ENCODE measurements around the gene POU6F2.

POU6F2 gene

GRCh38 chr7:39406467-39406866, 428.8 kb downstream of the POU6F2 start:
- H3K27ac ChIP-seq (ENCODE audit: low read depth, low read length): no peak overlapping the region
- H2AFZ ChIP-seq (ENCODE audit: low read length, unreplicated experiment): no peak overlapping the region
- no peaks in the 10 kb centered on the region for H3K79me2 ChIP-seq (ENCODE audit: control insufficient read depth, insufficient read depth, low read length, unreplicated experiment)
- H3K4me1 ChIP-seq (ENCODE audit: control insufficient read depth, insufficient read depth, low read length, unreplicated experiment): no peaks in the 10 kb centered on the region
- no peaks in the 10 kb centered on the region for H3K36me3 ChIP-seq (ENCODE audit: insufficient read depth, low read length)
- H3K27me3 ChIP-seq (ENCODE audit: insufficient read depth, low read length): peaks cover 45% of the 10 kb centered on the region
- H3K4me3 ChIP-seq (ENCODE audit: low read depth, low read length): no peak overlapping the region

- Histone ChIP-seq H2AFZ (ENCODE audit: low read length, unreplicated experiment) (no peak overlapping the region), H3K79me2 (ENCODE audit: control insufficient read depth, insufficient read depth, low read length, unreplicated experiment) (no peaks in the 10 kb centered on the region), H3K4me1 (ENCODE audit: control insufficient read depth, insufficient read depth, low read length, unreplicated experiment) (no peaks in the 10 kb centered on the region), H3K27ac (ENCODE audit: low read depth, low read length) (no peak overlapping the region), H3K27me3 (ENCODE audit: insufficient read depth, low read length) (peaks cover 49% of the 10 kb centered on the region), H3K4me3 (ENCODE audit: low read depth, low read length) (no peak overlapping the region), H3K36me3 (ENCODE audit: insufficient read depth, low read length) (no peaks in the 10 kb centered on the region)
These were observed 429.4 kb downstream of the POU6F2 start for GRCh38 chr7:39407137-39407536.

- Histone ChIP-seq H3K27me3 (ENCODE audit: insufficient read depth, low read length) (peaks cover 51% of the 10 kb centered on the region), H3K4me1 (ENCODE audit: control insufficient read depth, insufficient read depth, low read length, unreplicated experiment) (no peaks in the 10 kb centered on the region), H3K27ac (ENCODE audit: low read depth, low read length) (no peak overlapping the region), H3K36me3 (ENCODE audit: insufficient read depth, low read length) (no peaks in the 10 kb centered on the region), H2AFZ (ENCODE audit: low read length, unreplicated experiment) (no peak overlapping the region), H3K79me2 (ENCODE audit: control insufficient read depth, insufficient read depth, low read length, unreplicated experiment) (no peaks in the 10 kb centered on the region), H3K4me3 (ENCODE audit: low read depth, low read length) (no peak overlapping the region)
These were observed 430.0 kb downstream of the POU6F2 start for GRCh38 chr7:39407723-39408122.

GRCh38 chr7:39408906-39409305, 431.2 kb downstream of the POU6F2 start:
- H3K27me3 ChIP-seq (ENCODE audit: insufficient read depth, low read length): peaks cover 55% of the 10 kb centered on the region
- H3K4me1 ChIP-seq (ENCODE audit: control insufficient read depth, insufficient read depth, low read length, unreplicated experiment): no peaks in the 10 kb centered on the region
- no peak overlapping the region for H2AFZ ChIP-seq (ENCODE audit: low read length, unreplicated experiment)
- no peak overlapping the region for H3K4me3 ChIP-seq (ENCODE audit: low read depth, low read length)
- no peaks in the 10 kb centered on the region for H3K36me3 ChIP-seq (ENCODE audit: insufficient read depth, low read length)
- H3K79me2 ChIP-seq (ENCODE audit: control insufficient read depth, insufficient read depth, low read length, unreplicated experiment): no peaks in the 10 kb centered on the region
- H3K27ac ChIP-seq (ENCODE audit: low read depth, low read length): no peak overlapping the region

GRCh38 chr7:39410582-39410981, 432.9 kb downstream of the POU6F2 start:
- Histone ChIP-seq H3K4me3 (ENCODE audit: low read depth, low read length) (no peak overlapping the region), H3K27ac (ENCODE audit: low read depth, low read length) (no peak overlapping the region), H3K4me1 (ENCODE audit: control insufficient read depth, insufficient read depth, low read length, unreplicated experiment) (no peaks in the 10 kb centered on the region), H2AFZ (ENCODE audit: low read length, unreplicated experiment) (no peak overlapping the region), H3K27me3 (ENCODE audit: insufficient read depth, low read length) (peaks cover 43% of the 10 kb centered on the region), H3K79me2 (ENCODE audit: control insufficient read depth, insufficient read depth, low read length, unreplicated experiment) (no peaks in the 10 kb centered on the region), H3K36me3 (ENCODE audit: insufficient read depth, low read length) (no peaks in the 10 kb centered on the region)

GRCh38 chr7:39413636-39414223, 436.0 kb downstream of the POU6F2 start:
- peaks cover 26% of the 10 kb centered on the region; the same call in 1 of the 2 replicates for H3K27me3 ChIP-seq (ENCODE audit: insufficient read depth, low read length)
- peak overlapping the region; percentile 84 for H2AFZ ChIP-seq (ENCODE audit: low read length, unreplicated experiment)

GRCh38 chr7:39414224-39415035, 436.7 kb downstream of the POU6F2 start:
- no peaks in the 10 kb centered on the region for H3K79me2 ChIP-seq (ENCODE audit: control insufficient read depth, insufficient read depth, low read length, unreplicated experiment)
- no peaks in the 10 kb centered on the region for H3K4me1 ChIP-seq (ENCODE audit: control insufficient read depth, insufficient read depth, low read length, unreplicated experiment)
- H3K4me3 ChIP-seq (ENCODE audit: low read depth, low read length): peak overlapping the region; percentile 83
- no peaks in the 10 kb centered on the region for H3K36me3 ChIP-seq (ENCODE audit: insufficient read depth, low read length)
- H3K27ac ChIP-seq (ENCODE audit: low read depth, low read length): no peak overlapping the region
- H3K27me3 ChIP-seq (ENCODE audit: insufficient read depth, low read length): peaks cover 22% of the 10 kb centered on the region; the same call in 1 of the 2 replicates
- H2AFZ ChIP-seq (ENCODE audit: low read length, unreplicated experiment): peak overlapping the region; percentile 84

More at GRCh38 chr7:39413636-39414223, 436.0 kb downstream of the POU6F2 start:
- Histone ChIP-seq H3K79me2 (ENCODE audit: control insufficient read depth, insufficient read depth, low read length, unreplicated experiment) (no peaks in the 10 kb centered on the region), H3K36me3 (ENCODE audit: insufficient read depth, low read length) (no peaks in the 10 kb centered on the region), H3K4me3 (ENCODE audit: low read depth, low read length) (peak overlapping the region; percentile 83), H3K4me1 (ENCODE audit: control insufficient read depth, insufficient read depth, low read length, unreplicated experiment) (no peaks in the 10 kb centered on the region), H3K27ac (ENCODE audit: low read depth, low read length) (no peak overlapping the region)

- Histone ChIP-seq H3K79me2 (ENCODE audit: control insufficient read depth, insufficient read depth, low read length, unreplicated experiment) (no peaks in the 10 kb centered on the region), H3K4me3 (ENCODE audit: low read depth, low read length) (no peak overlapping the region; the same call in 1 of the 2 replicates), H2AFZ (ENCODE audit: low read length, unreplicated experiment) (no peak overlapping the region), H3K27me3 (ENCODE audit: insufficient read depth, low read length) (peaks cover 29% of the 10 kb centered on the region; the same call in 1 of the 2 replicates), H3K27ac (ENCODE audit: low read depth, low read length) (no peak overlapping the region), H3K4me1 (ENCODE audit: control insufficient read depth, insufficient read depth, low read length, unreplicated experiment) (no peaks in the 10 kb centered on the region), H3K36me3 (ENCODE audit: insufficient read depth, low read length) (no peaks in the 10 kb centered on the region)
These were observed 437.5 kb downstream of the POU6F2 start for GRCh38 chr7:39415091-39415787.

- no peak overlapping the region for H3K27ac ChIP-seq (ENCODE audit: low read depth, low read length)
- peaks cover 39% of the 10 kb centered on the region for H3K27me3 ChIP-seq (ENCODE audit: insufficient read depth, low read length)
- H3K36me3 ChIP-seq (ENCODE audit: insufficient read depth, low read length): no peaks in the 10 kb centered on the region
- H3K4me1 ChIP-seq (ENCODE audit: control insufficient read depth, insufficient read depth, low read length, unreplicated experiment): no peaks in the 10 kb centered on the region
- H2AFZ ChIP-seq (ENCODE audit: low read length, unreplicated experiment): no peak overlapping the region
- H3K79me2 ChIP-seq (ENCODE audit: control insufficient read depth, insufficient read depth, low read length, unreplicated experiment): no peaks in the 10 kb centered on the region
- no peak overlapping the region for H3K4me3 ChIP-seq (ENCODE audit: low read depth, low read length)
These were observed 439.2 kb downstream of the POU6F2 start for GRCh38 chr7:39416866-39417265.

GRCh38 chr7:39417642-39418041, 439.9 kb downstream of the POU6F2 start:
- H3K4me1 ChIP-seq (ENCODE audit: control insufficient read depth, insufficient read depth, low read length, unreplicated experiment): no peaks in the 10 kb centered on the region
- no peaks in the 10 kb centered on the region for H3K36me3 ChIP-seq (ENCODE audit: insufficient read depth, low read length)
- no peak overlapping the region for H3K27ac ChIP-seq (ENCODE audit: low read depth, low read length)
- H3K27me3 ChIP-seq (ENCODE audit: insufficient read depth, low read length): peaks cover 38% of the 10 kb centered on the region
- no peak overlapping the region for H2AFZ ChIP-seq (ENCODE audit: low read length, unreplicated experiment)
- no peaks in the 10 kb centered on the region for H3K79me2 ChIP-seq (ENCODE audit: control insufficient read depth, insufficient read depth, low read length, unreplicated experiment)
- H3K4me3 ChIP-seq (ENCODE audit: low read depth, low read length): no peak overlapping the region
